SK-N-SH (cell line): ENCODE results near the gene CHEK2. TPM values are rescaled to one million over a fixed set of nuclear protein-coding genes. Genes with fewer than 3 reads are reported as not detected.

Source experiments
- CTCF ChIA-PET: fragments of 300-600, 350-600 bp; formaldehyde crosslinking; extraction: SDS; loops from one replicate; lab custom pipeline; 2021; lab: Yijun Ruan, JAX
- POLR2A ChIA-PET: fragments of 350-600 bp; sonication (Branson Sonifier 250); formaldehyde crosslinking; extraction: SDS; loops from one replicate; lab custom pipeline; 2020; ENCODE audit warnings: antibody characterized with exemption, inconsistent platforms; lab: Yijun Ruan, JAX
- DNase-seq: peaks from one replicate; pipeline ENCODE4 v3.0.0; 2012
- H2AFZ ChIP-seq: fragments of 200-600 bp; sonication (generic); 2 replicates; pipeline ENCODE4 v1.8.1; 2016; ENCODE audit warnings: antibody characterized with exemption, mild to moderate bottlenecking, low read depth
- H3F3A ChIP-seq: fragments of 200-600 bp; sonication (generic); replicated peaks from 2 replicates; pipeline ENCODE3; 2016; ENCODE audit warnings: antibody characterized with exemption, mild to moderate bottlenecking; ENCODE audit not compliant: insufficient read depth
- H3K27ac ChIP-seq, 2 experiments: fragments of 200-500 bp in 1 of 2; fragments of 200-600 bp in 1 of 2; sonication (Bioruptor generic) in 1 of 2; sonication (generic), shearing (Covaris generic) in 1 of 2; 2 replicates each; pipeline versions ENCODE4 v1.5.1 to v1.6.1; 2014 to 2016; ENCODE audit warnings: low read depth in 2 of 2, inconsistent platforms in 1 of 2, low read length in 1 of 2, mild to moderate bottlenecking in 1 of 2, mixed read lengths in 1 of 2
- H3K27me3 ChIP-seq: fragments of 200-600 bp; sonication (generic), shearing (Covaris generic); 2 replicates; pipeline ENCODE4 v1.6.1; 2016; ENCODE audit warnings: mixed run types; ENCODE audit not compliant: insufficient read depth
- H3K36me3 ChIP-seq, 2 experiments: fragments of 200-500 bp in 1 of 2; fragments of 200-600 bp in 1 of 2; sonication (Bioruptor generic) in 1 of 2; sonication (generic) in 1 of 2; replicated peaks in 1 of 2; 2 replicates each; pipeline versions ENCODE3 to v1.5.1; 2014 to 2016; ENCODE audit warnings: low read length in 1 of 2, mild to moderate bottlenecking in 1 of 2; ENCODE audit not compliant: insufficient read depth in 2 of 2, control insufficient read depth in 1 of 2
- H3K4me1 ChIP-seq, 2 experiments: fragments of 200-500 bp in 1 of 2; fragments of 200-600 bp in 1 of 2; sonication (Bioruptor generic) in 1 of 2; sonication (generic), shearing (Covaris generic) in 1 of 2; 2 replicates each; pipeline versions ENCODE4 v1.5.1 to v1.6.1; 2014 to 2016; ENCODE audit warnings: low read depth in 1 of 2, low read length in 1 of 2, mixed run types in 1 of 2; ENCODE audit not compliant: insufficient read depth in 2 of 2, control insufficient read depth in 1 of 2
- H3K4me2 ChIP-seq: fragments of 200-600 bp; sonication (generic), shearing (Covaris generic); 2 replicates; pipeline ENCODE4 v1.6.1; 2017; ENCODE audit warnings: mixed run types
- H3K4me3 ChIP-seq, 2 experiments: fragments of 200-500 bp in 1 of 2; fragments of 200-600 bp in 1 of 2; sonication (Bioruptor generic) in 1 of 2; sonication (generic), shearing (Covaris generic) in 1 of 2; 2 replicates each; pipeline versions ENCODE4 v1.5.1 to v1.8.1; 2014 to 2016; ENCODE audit warnings: low read depth in 2 of 2, inconsistent platforms in 1 of 2, low read length in 1 of 2, mild to moderate bottlenecking in 1 of 2, mixed read lengths in 1 of 2, moderate library complexity in 1 of 2
- H3K79me2 ChIP-seq: fragments of 200-600 bp; sonication (generic); 2 replicates; pipeline ENCODE4 v1.8.1; 2017; ENCODE audit warnings: mild to moderate bottlenecking; ENCODE audit not compliant: insufficient read depth
- H3K9ac ChIP-seq: fragments of 200-600 bp; sonication (generic); 2 replicates; pipeline ENCODE4 v1.6.1; 2017; ENCODE audit warnings: mixed run types
- H3K9me2 ChIP-seq: fragments of 200-600 bp; sonication (generic); 2 replicates; pipeline ENCODE4 v1.6.1; 2017; ENCODE audit warnings: mixed run types
- H3K9me3 ChIP-seq: fragments of 200-600 bp; sonication (generic); 2 replicates; pipeline ENCODE4 v1.6.1; 2017; ENCODE audit warnings: mixed run types, mild to moderate bottlenecking, moderate library complexity
- H4K20me1 ChIP-seq: fragments of 200-600 bp; sonication (generic); 2 replicates; pipeline ENCODE4 v1.6.1; 2017; ENCODE audit warnings: mild to moderate bottlenecking, mixed run types; ENCODE audit not compliant: insufficient read depth
- CHD2 ChIP-seq: fragments of 150-350 bp; IDR thresholded peaks from 2 replicates; pipeline ENCODE4 v1.6.1; 2018; ENCODE audit warnings: low read length; ENCODE audit not compliant: partially characterized antibody
- EP300 ChIP-seq, 2 experiments: IDR thresholded peaks; 2 replicates each; pipeline versions ENCODE4 v1.4.0 to v1.6.1; 2012; ENCODE audit warnings: borderline replicate concordance in 1 of 2, low read depth in 1 of 2, low read length in 1 of 2
- EZH2phosphoT487 ChIP-seq: fragments of 200-600 bp; sonication (generic); IDR thresholded peaks from 2 replicates; pipeline ENCODE4 v1.6.1; 2017; ENCODE audit warnings: low read depth, mixed run types, mild to moderate bottlenecking, antibody characterized with exemption, moderate library complexity, borderline replicate concordance
- FOSL2 ChIP-seq: IDR thresholded peaks from 2 replicates; pipeline ENCODE4 v1.4.0; 2012; ENCODE audit warnings: low read depth, mild to moderate bottlenecking, moderate library complexity, borderline replicate concordance
- FOXJ3 ChIP-seq: sonication (generic); formaldehyde crosslinking; IDR thresholded peaks from 2 replicates; pipeline ENCODE4 v1.5.1; 2020; ENCODE audit warnings: mild to moderate bottlenecking, missing genetic modification reagents
- FOXM1 ChIP-seq: IDR thresholded peaks from 2 replicates; pipeline ENCODE4 v1.4.0; 2012; ENCODE audit warnings: low read depth, mild to moderate bottlenecking
- GABPA ChIP-seq: IDR thresholded peaks from 2 replicates; pipeline ENCODE4 v1.4.0; 2012; ENCODE audit warnings: low read depth, mild to moderate bottlenecking
- MXI1 ChIP-seq: IDR thresholded peaks from 2 replicates; pipeline ENCODE4 v1.6.1; 2012; ENCODE audit warnings: mild to moderate bottlenecking, low read depth, low read length, improper control_type of control experiment
- NFIC ChIP-seq: IDR thresholded peaks from 2 replicates; pipeline ENCODE4 v1.4.0; 2012; ENCODE audit warnings: borderline replicate concordance
- POLR2AphosphoS5 ChIP-seq: IDR thresholded peaks from 2 replicates; pipeline ENCODE4 v1.6.1; 2012; ENCODE audit warnings: low read depth, low read length
- RAD21 ChIP-seq: IDR thresholded peaks from 2 replicates; pipeline ENCODE4 v1.6.1; 2012; ENCODE audit warnings: mild to moderate bottlenecking, low read length
- RFX5 ChIP-seq: IDR thresholded peaks from 2 replicates; pipeline ENCODE4 v1.6.1; 2012; ENCODE audit warnings: mild to moderate bottlenecking, improper control_type of control experiment, low read length
- RXRA ChIP-seq: IDR thresholded peaks from 2 replicates; pipeline ENCODE4 v1.4.0; 2012; ENCODE audit warnings: low read depth, mild to moderate bottlenecking, borderline replicate concordance
- SMC3 ChIP-seq: IDR thresholded peaks from 2 replicates; pipeline ENCODE4 v1.6.1; 2012; ENCODE audit warnings: low read depth, low read length, improper control_type of control experiment
- USF1 ChIP-seq: IDR thresholded peaks from 2 replicates; pipeline ENCODE4 v1.4.0; 2012; ENCODE audit warnings: low read depth, borderline replicate concordance
- YY1 ChIP-seq: IDR thresholded peaks from 2 replicates; pipeline ENCODE4 v1.4.0; 2012; ENCODE audit warnings: low read depth, mild to moderate bottlenecking
- WGBS: methylation state at CpG from one replicate; pipeline ENCODE4 v1.1.6; 2017; ENCODE audit warnings: low lambda C conversion rate; 5-methylcytosine and 5-hydroxymethylcytosine counted together
- polyA plus RNA-seq, 3 experiments: library from polyadenylated mRNA; depleted of rRNA; stranded (reverse); fragments of >200 nt; gene quantifications; 2 replicates each; pipeline ENCODE4 v1.2.3, GENCODE V29; 2012
- TF ChIP-seq, protein P1 (sequence below): fragments of 150-350 bp; IDR thresholded peaks from 2 replicates; pipeline ENCODE4 v1.6.1; 2016; ENCODE audit warnings: mild to moderate bottlenecking, low read depth, low read length
- TF ChIP-seq, protein P2 (sequence below): IDR thresholded peaks from 2 replicates; pipeline ENCODE4 v1.4.0; 2012; ENCODE audit warnings: low read depth

Gene CHEK2
- polyA plus RNA-seq, 1 of the 3 experiments (the other 2 are of a cell fraction): 12.0 TPM

DNA sequence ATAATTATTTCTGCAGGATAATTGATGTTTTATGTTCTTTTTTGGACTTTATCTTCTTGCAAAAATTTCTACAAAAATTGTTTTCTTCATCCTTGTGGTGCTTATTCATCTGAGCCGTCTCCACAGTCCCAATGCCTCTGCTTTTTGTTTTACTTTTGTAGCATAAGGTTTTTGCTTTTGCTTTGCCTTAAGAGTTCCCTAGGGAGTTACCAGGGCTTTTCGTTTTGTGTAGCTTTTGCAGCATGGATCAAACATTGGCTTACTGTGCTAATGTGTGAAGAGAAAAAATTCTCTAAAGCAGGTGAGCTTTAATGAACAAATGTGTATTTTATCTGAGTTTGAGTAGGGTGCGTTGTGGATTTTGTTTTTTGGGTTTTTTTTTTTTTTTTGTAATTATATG, 47.0 kb upstream of the CHEK2 start:
- TF ChIP-seq EP300 (IDR thresholded peaks at IDR 0.05; ENCODE audit: borderline replicate concordance in 1 of 2, low read depth in 1 of 2, low read length in 1 of 2) (no peak), FOXM1 (no peak), YY1 (no peak), RXRA (no peak), GABPA (no peak), USF1 (no peak), RFX5 (no peak), MXI1 (no peak), FOSL2 (no peak), NFIC (no peak), SMC3 (no peak), FOXJ3 (CRISPR knock-in tag) (no peak), EZH2phosphoT487 (no peak), RAD21 (no peak), POLR2AphosphoS5 (no peak), CHD2 (no peak)
- TF ChIP-seq, protein P1, sequence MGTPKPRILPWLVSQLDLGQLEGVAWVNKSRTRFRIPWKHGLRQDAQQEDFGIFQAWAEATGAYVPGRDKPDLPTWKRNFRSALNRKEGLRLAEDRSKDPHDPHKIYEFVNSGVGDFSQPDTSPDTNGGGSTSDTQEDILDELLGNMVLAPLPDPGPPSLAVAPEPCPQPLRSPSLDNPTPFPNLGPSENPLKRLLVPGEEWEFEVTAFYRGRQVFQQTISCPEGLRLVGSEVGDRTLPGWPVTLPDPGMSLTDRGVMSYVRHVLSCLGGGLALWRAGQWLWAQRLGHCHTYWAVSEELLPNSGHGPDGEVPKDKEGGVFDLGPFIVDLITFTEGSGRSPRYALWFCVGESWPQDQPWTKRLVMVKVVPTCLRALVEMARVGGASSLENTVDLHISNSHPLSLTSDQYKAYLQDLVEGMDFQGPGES: no peak
- TF ChIP-seq, protein P2, sequence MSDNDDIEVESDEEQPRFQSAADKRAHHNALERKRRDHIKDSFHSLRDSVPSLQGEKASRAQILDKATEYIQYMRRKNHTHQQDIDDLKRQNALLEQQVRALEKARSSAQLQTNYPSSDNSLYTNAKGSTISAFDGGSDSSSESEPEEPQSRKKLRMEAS: no peak
- Histone ChIP-seq H3K79me2 (peaks cover 9% of the 10 kb centered on the region; the same call in 1 of the 2 replicates), H3K4me2 (no peak overlapping the region), H3F3A (peaks cover 33% of the 10 kb centered on the region), H3K4me1 (no peaks in the 10 kb centered on the region), H3K27ac (no peak overlapping the region), H3K9ac (no peak overlapping the region), H3K27me3 (no peaks in the 10 kb centered on the region), H2AFZ (no peak overlapping the region), H3K9me2 (no peaks in the 10 kb centered on the region), H3K9me3 (no peaks in the 10 kb centered on the region), H3K4me3 (no peak overlapping the region), H4K20me1 (no peaks in the 10 kb centered on the region), H3K36me3 (peaks cover 46 to 54% of the 10 kb centered on the region in 2 experiments)
- WGBS: 96% methylated on average over 3 of the region's 3 CpGs
- POLR2A ChIA-PET: interaction anchor here (1.4 to 2.0 kb wide), 2 partner anchors 10 to 12 kb away, joined by 3 to 4 read pairs; partner anchors contain the start of gene XBP1
- CTCF ChIA-PET: interaction anchor here (0.9 to 1.4 kb wide), 6 partner anchors 9 to 33 kb away, joined by 3 to 4 read pairs (median 3); partner anchors contain the start of gene CCDC117
- DNase-seq: no peak
